ENCODE results near the gene PDPR.

- TF ChIP-seq CTCF (IDR thresholded peaks at IDR 0.05 in 4 of 5, conservative IDR thresholded peaks at IDR 0.05 in 1 of 5) (no peak), POLR2A (IDR thresholded peaks at IDR 0.05) (no peak)
Observed at GRCh38 chr16:70156207-70156978, 42.3 kb downstream of the PDPR start.
